NCI-H2171 treated with DMSO at 0.1 percent for 48 hours (cell line): ENCODE data around the gene FBXO34.

Experiments
- DNase-seq: peaks from one replicate; lab custom pipeline; 2025; lab: John Stamatoyannopoulos, UW

Gene FBXO34

GRCh38 chr14:55383541-55384140 is 112.4 kb downstream of the FBXO34 start:
- no peak for DNase-seq

- no peak for DNase-seq
Measured at GRCh38 chr14:55384536-55384935, 113.3 kb downstream of the FBXO34 start.

- no peak for DNase-seq
Measured at GRCh38 chr14:55386037-55386808, 115.0 kb downstream of the FBXO34 start.

GRCh38 chr14:55387121-55387520 is 115.9 kb downstream of the FBXO34 start:
- no peak for DNase-seq

- DNase-seq: no peak
Measured at GRCh38 chr14:55388160-55388559, 116.9 kb downstream of the FBXO34 start.

- no peak for DNase-seq
Measured at GRCh38 chr14:55389330-55389729, 118.1 kb downstream of the FBXO34 start.

- no peak for DNase-seq
Measured at GRCh38 chr14:55398679-55399078, 127.5 kb downstream of the FBXO34 start.

- no peak for DNase-seq
Measured at GRCh38 chr14:55399183-55399582, 128.0 kb downstream of the FBXO34 start.

GRCh38 chr14:55399852-55400251 is 128.6 kb downstream of the FBXO34 start:
- no peak for DNase-seq

GRCh38 chr14:55401751-55402150 is 130.5 kb downstream of the FBXO34 start:
- DNase-seq: no peak
